ENCODE results near the gene TTC23L. TPM values are rescaled to one million over a fixed set of nuclear protein-coding genes. Genes with fewer than 3 reads are reported as not detected.
A peak's percentile ranks its signal among the peaks of the same experiment; 100 is the strongest.

The TTC23L gene
- total RNA-seq, 1 donor from 2014 or later, result not detected

- no peak for ATAC-seq (ENCODE audit: low read depth)
- no peak overlapping the region for H3K4me3 Mint-ChIP-seq
- intact Hi-C loops (cut with micrococcal nuclease), result loop anchor here (10.0 kb wide), 1 partner anchor 668 kb away; no protein-coding TSS in a partner anchor
- H3K36me3 Mint-ChIP-seq (ENCODE audit: low read depth), result peaks cover 46% of the 10 kb centered on the region
- DNase-seq, result no peak
- ChIA-PET POLR2A (interaction anchor here (1.8 kb wide), 1 partner anchor 16 kb away, joined by 6 read pairs; the partner anchor contains the start of gene DNAJC21), CTCF (no interaction called here)
- no peaks in the 10 kb centered on the region for H3K27me3 Mint-ChIP-seq
- H3K9me3 Mint-ChIP-seq, result no peaks in the 10 kb centered on the region
- peaks cover 34% of the 10 kb centered on the region for H3K4me1 Mint-ChIP-seq
- no peak for TF ChIP-seq CTCF (IDR thresholded peaks at IDR 0.05)
- no peak overlapping the region for H3K27ac Mint-ChIP-seq
Observed at GRCh38 chr5:34913072-34913471, 74.1 kb downstream of the TTC23L start.

DNA sequence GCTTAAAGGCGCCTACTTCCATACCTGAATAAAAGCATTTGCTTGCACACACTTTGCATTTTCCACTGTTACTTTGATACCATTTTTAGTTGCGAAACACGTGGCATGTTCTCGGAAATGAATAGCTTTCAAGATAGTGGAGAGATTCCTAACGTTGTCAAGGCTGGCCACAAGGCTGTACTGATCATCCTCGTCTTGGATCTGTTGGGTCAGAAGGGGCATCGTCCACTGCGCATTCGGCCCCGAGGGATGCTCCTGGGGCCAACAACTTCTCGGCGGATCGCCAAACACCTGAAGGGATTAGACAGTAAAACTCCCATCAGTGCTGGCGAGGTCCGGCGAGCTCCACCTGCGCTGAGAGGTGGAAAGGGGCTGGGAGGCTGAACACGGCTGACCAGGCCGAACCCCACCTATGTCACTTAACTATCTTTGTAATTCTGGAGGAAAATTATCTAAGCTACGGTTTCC, 75.7 kb downstream of the TTC23L start:
- no peaks in the 10 kb centered on the region for H3K9me3 Mint-ChIP-seq
- CTCF ChIA-PET, result interaction anchor here (0.7 to 2.9 kb wide), 4 partner anchors 15 to 1327 kb away, joined by 3 to 15 read pairs (median 4); partner anchors contain the start of genes DNAJC21 and NADK2
- intact Hi-C loops (cut with micrococcal nuclease), result loop anchor here (1.0 to 10.0 kb wide), 8 partner anchors 10 to 1328 kb away; partner anchors contain the start of genes DNAJC21, SKP2 and TTC23L
- no peaks in the 10 kb centered on the region for H3K27me3 Mint-ChIP-seq
- H3K4me3 Mint-ChIP-seq, result no peak overlapping the region
- ATAC-seq (ENCODE audit: low read depth), result no peak
- H3K36me3 Mint-ChIP-seq (ENCODE audit: low read depth), result peaks cover 38% of the 10 kb centered on the region
- DNase-seq, result peak; percentile 23
- POLR2A ChIA-PET, result interaction anchor here (1.1 to 4.0 kb wide), 5 partner anchors 9 to 415 kb away, joined by 3 to 125 read pairs (median 20); partner anchors contain the start of genes DNAJC21 and TTC23L
- no peak for TF ChIP-seq CTCF (IDR thresholded peaks at IDR 0.05)
- H3K27ac Mint-ChIP-seq, result no peak overlapping the region
- peaks cover 34% of the 10 kb centered on the region for H3K4me1 Mint-ChIP-seq

DNA sequence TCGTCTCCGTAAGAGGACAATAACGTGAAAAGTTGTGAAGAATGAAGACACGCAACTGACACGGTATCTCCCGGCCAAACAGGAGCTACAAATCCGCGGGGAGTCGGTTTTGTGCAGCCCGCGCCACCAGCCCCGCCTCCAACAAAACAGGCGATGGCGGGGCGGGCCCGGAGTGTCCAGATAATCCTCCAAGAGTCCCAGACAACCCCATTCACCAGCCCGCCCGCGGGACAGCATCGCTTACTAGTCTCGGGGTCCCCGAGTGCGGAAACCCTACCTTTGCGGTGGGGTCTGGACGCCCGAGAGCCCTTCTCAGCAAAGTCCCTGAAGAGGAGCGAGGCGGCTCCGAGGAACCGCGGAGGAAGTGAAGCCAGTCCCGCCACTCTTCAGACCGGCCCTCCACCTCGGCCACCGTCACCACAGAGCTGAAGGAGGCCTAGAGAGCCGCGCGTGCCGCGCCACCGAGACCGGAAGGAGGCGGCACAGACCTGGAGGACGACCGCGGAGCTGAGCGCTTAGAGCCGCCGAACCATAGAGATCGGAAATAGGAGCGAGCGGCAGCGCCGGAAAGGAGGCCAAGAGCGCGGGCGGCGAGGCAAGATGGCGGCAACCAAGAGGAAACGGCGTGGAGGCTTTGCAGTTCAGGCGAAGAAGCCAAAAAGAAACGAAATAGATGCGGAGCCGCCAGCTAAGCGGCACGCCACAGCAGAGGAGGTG, 76.3 kb downstream of the TTC23L start, which contains the start of the genes BRIX1 and RAD1:
Gene BRIX1 (plus strand): TSS at position 573 of the 717 bp plus-strand sequence. CDS start 28 bp downstream, at position 601.
Gene RAD1 (minus strand): TSS at position 366 of the 717 bp plus-strand sequence. CDS start 612 bp downstream, outside the sequence.
- intact Hi-C loops (cut with micrococcal nuclease), result loop anchor here (1.0 to 10.0 kb wide), 8 partner anchors 9 to 1327 kb away; partner anchors contain the start of genes DNAJC21, SKP2 and TTC23L
- ATAC-seq (ENCODE audit: low read depth) (peak; percentile 98), DNase-seq (peak; percentile 92)
- Mint-ChIP-seq H3K27ac (no peak within 1 kb of the TSS), H3K4me3 (peak within 1 kb of the TSS; percentile 57), H3K27me3 (no peaks in the 10 kb centered on the region), H3K36me3 (ENCODE audit: low read depth) (peaks cover 36% of the 10 kb centered on the region), H3K4me1 (peaks cover 34% of the 10 kb centered on the region), H3K9me3 (no peaks in the 10 kb centered on the region)
- ChIA-PET CTCF (interaction anchor here (0.7 to 2.9 kb wide), 4 partner anchors 14 to 1326 kb away, joined by 3 to 15 read pairs (median 4); partner anchors contain the start of genes DNAJC21 and NADK2), POLR2A (interaction anchor here (0.8 to 4.0 kb wide), 10 partner anchors 9 to 1475 kb away, joined by 3 to 125 read pairs (median 7); partner anchors contain the start of genes AMACR, DNAJC21, LMBRD2 and NADK2)
- no peak for TF ChIP-seq CTCF (IDR thresholded peaks at IDR 0.05)

DNA sequence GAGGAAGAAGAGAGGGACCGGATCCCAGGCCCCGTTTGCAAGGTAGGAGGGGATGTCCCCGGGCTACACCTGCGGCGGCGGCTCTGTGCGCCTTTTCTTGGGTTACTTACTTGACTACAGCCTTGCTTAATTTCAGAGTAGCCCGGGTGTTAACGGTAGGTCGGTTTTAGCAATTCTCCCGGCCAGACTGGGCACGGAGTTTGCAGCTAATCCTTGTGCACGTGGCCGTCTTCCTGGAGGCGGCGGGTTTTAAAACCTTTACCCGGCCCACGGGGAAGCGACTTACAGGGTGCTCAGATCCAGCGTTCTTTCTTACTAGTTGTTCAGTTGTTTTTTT, 76.9 kb downstream of the TTC23L start:
- Mint-ChIP-seq H3K4me1 (peaks cover 34% of the 10 kb centered on the region), H3K9me3 (no peaks in the 10 kb centered on the region), H3K27me3 (no peaks in the 10 kb centered on the region), H3K36me3 (ENCODE audit: low read depth) (peaks cover 37% of the 10 kb centered on the region), H3K27ac (no peak overlapping the region), H3K4me3 (no peak overlapping the region)
- intact Hi-C loops (cut with micrococcal nuclease), result loop anchor here (1.0 to 10.0 kb wide), 8 partner anchors 8 to 1326 kb away; partner anchors contain the start of genes DNAJC21, SKP2 and TTC23L
- CTCF ChIA-PET, result interaction anchor here (2.9 kb wide), 1 partner anchor 14 kb away, joined by 15 read pairs; the partner anchor contains the start of gene DNAJC21
- DNase-seq, result no peak
- TF ChIP-seq CTCF (IDR thresholded peaks at IDR 0.05), result no peak
- POLR2A ChIA-PET, result interaction anchor here (0.8 to 4.0 kb wide), 9 partner anchors 8 to 1475 kb away, joined by 3 to 125 read pairs (median 9); partner anchors contain the start of genes AMACR, DNAJC21, LMBRD2 and NADK2
- ATAC-seq (ENCODE audit: low read depth), result no peak
